HepG2 (cell line): Measurements from ENCODE around the gene IL17C. TPM values are rescaled to one million over a fixed set of nuclear protein-coding genes. Genes with fewer than 3 reads are reported as not detected.
A peak's percentile ranks its signal among the peaks of the same experiment; 100 is the strongest.

Experiments used
- CBX2 ChIP-seq, 2 experiments: fragments of 200-600 bp in 1 of 2; sonication (generic); formaldehyde crosslinking in 1 of 2; IDR thresholded peaks; 2 replicates each; pipeline versions ENCODE4 v1.7.0 to v1.8.1; 2018 to 2022; ENCODE audit warnings: low read depth in 2 of 2, low read length in 1 of 2, mild to moderate bottlenecking in 1 of 2, missing genetic modification reagents in 1 of 2
- GFI1 ChIP-seq: sonication (generic); formaldehyde crosslinking; IDR thresholded peaks from 2 replicates; pipeline ENCODE4 v1.5.0; 2020; ENCODE audit warnings: missing genetic modification reagents, mild to moderate bottlenecking, borderline replicate concordance
- ISX ChIP-seq: sonication (generic); formaldehyde crosslinking; conservative IDR thresholded peaks from 2 replicates; pipeline ENCODE4 v1.5.0; 2020; ENCODE audit warnings: missing genetic modification reagents
- MEIS1 ChIP-seq: sonication (generic); formaldehyde crosslinking; IDR thresholded peaks from 2 replicates; pipeline ENCODE4 v1.9.0; 2021; ENCODE audit warnings: mild to moderate bottlenecking, missing genetic modification reagents, moderate library complexity, borderline replicate concordance
- PHB2 ChIP-seq: fragments of 450-650 bp; IDR thresholded peaks from 2 replicates; pipeline ENCODE4 v1.6.1; 2018; ENCODE audit not compliant: partially characterized antibody
- RARA ChIP-seq: IDR thresholded peaks from 2 replicates; pipeline ENCODE4 v1.6.1; 2016; ENCODE audit warnings: missing genetic modification reagents, missing compliant biosample characterization
- RARG ChIP-seq: sonication (generic); formaldehyde crosslinking; IDR thresholded peaks from 2 replicates; pipeline ENCODE4 v1.4.0; 2020; ENCODE audit warnings: low read depth, mild to moderate bottlenecking, missing genetic modification reagents
- TEAD3 ChIP-seq: optimal IDR thresholded peaks from 2 replicates; pipeline ENCODE3; 2016; ENCODE audit warnings: borderline replicate concordance
- YEATS4 ChIP-seq: sonication (generic); formaldehyde crosslinking; IDR thresholded peaks from 2 replicates; pipeline ENCODE4 v1.4.0; 2020; ENCODE audit warnings: missing genetic modification reagents, borderline replicate concordance
- ZBTB38 ChIP-seq: sonication (generic); formaldehyde crosslinking; IDR thresholded peaks from 2 replicates; pipeline ENCODE4 v1.5.1; 2020; ENCODE audit warnings: mild to moderate bottlenecking, missing genetic modification reagents
- ZIK1 ChIP-seq: sonication (generic); formaldehyde crosslinking; IDR thresholded peaks from 2 replicates; pipeline ENCODE4 v1.5.0; 2020; ENCODE audit warnings: mild to moderate bottlenecking, low read depth, missing genetic modification reagents, borderline replicate concordance
- ZNF337 ChIP-seq: sonication (generic); formaldehyde crosslinking; IDR thresholded peaks from 2 replicates; pipeline ENCODE4 v1.5.1; 2020; ENCODE audit warnings: missing genetic modification reagents, low read depth, mild to moderate bottlenecking, borderline replicate concordance
- ZNF367 ChIP-seq: sonication (generic); formaldehyde crosslinking; IDR thresholded peaks from 2 replicates; pipeline ENCODE4 v1.4.0; 2020; ENCODE audit warnings: missing genetic modification reagents, borderline replicate concordance
- ZNF572 ChIP-seq: sonication (generic); formaldehyde crosslinking; IDR thresholded peaks from 2 replicates; pipeline ENCODE4 v1.5.1; 2020; ENCODE audit warnings: mild to moderate bottlenecking, missing genetic modification reagents
- polyA plus RNA-seq, 8 experiments: library from polyadenylated mRNA; depleted of rRNA in 3 of 8; stranded (reverse) in 7 of 8; unstranded in 1 of 8; fragments of >200 nt; fragmentation: Illumina TruSeq in 4 of 8; extraction: Trizol in 4 of 8; gene quantifications; 2 replicates each; pipeline versions ENCODE4 v1.2.1 to v1.2.3, GENCODE V29; 2011 to 2016; ENCODE audit warnings: low read depth in 4 of 8, missing spikeins in 1 of 8, mixed read lengths in 1 of 8; ENCODE audit not compliant: insufficient read depth in 1 of 8
- total RNA-seq, 5 experiments: library from RNA; depleted of rRNA; stranded (reverse); fragments of >200 nt; fragmentation: Illumina TruSeq; extraction: Trizol; gene quantifications; 2 replicates each; pipeline ENCODE4 v1.2.3, GENCODE V29; 2016; ENCODE audit warnings: low read depth in 1 of 5
- TF ChIP-seq, protein P1 (sequence below): sonication (generic); formaldehyde crosslinking; IDR thresholded peaks from 2 replicates; pipeline ENCODE4 v1.4.0; 2020; ENCODE audit warnings: missing genetic modification reagents
- TF ChIP-seq, protein P2 (sequence below): sonication (generic); formaldehyde crosslinking; IDR thresholded peaks from 2 replicates; pipeline ENCODE4 v1.5.0; 2020; ENCODE audit warnings: mild to moderate bottlenecking, missing genetic modification reagents
- TF ChIP-seq, protein P3 (sequence below): sonication (generic); formaldehyde crosslinking; IDR thresholded peaks from 2 replicates; pipeline ENCODE4 v1.8.0; 2022; ENCODE audit warnings: mild to moderate bottlenecking, missing genetic modification reagents
- TF ChIP-seq, protein P4 (sequence below): sonication (generic); formaldehyde crosslinking; IDR thresholded peaks from 2 replicates; pipeline ENCODE4 v1.4.0; 2020; ENCODE audit warnings: missing genetic modification reagents, borderline replicate concordance

Gene IL17C
- total and polyA plus RNA-seq, 2 of the 13 experiments (the other 11 are each of a cell fraction or from before 2014, with no cell fraction given) = not detected

DNA sequence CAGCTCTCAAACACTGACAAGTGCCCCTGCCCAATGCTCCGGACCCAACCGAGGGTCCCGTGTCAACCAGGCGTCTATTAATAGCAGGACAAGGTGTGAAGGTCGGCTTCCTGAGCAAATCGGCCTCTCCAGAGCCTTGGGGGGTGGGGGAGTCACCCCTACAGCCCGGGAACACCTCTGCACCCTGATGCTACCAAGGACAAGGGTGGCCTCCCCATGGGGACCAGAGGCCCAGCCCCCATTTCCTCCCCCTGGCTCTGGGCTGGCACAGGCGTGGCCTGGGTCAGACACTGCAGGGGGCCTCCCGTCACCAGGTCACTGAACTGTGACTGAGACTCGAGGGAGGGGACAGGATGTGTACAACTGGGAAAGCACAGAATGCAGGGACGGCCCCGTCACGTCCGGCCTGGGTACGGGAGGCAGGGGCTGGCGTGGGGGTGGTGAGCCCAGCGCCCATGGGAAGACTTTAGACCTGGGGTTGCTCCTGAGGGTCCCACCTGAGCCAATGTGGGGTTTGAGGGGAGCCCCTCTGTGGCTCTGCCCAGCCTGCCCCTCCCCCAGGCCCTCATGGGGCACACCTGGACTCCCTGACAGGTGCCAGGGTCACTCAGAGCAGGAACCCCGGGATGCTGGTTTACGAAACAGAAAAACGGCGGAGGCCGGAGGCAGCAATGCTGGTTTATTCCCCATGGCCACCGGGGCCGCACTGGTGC lies 13.1 kb downstream of the IL17C start (continued):
- no peak for TF ChIP-seq CBX2 (IDR thresholded peaks at IDR 0.05; ENCODE audit: low read depth, low read length)
- TF ChIP-seq CBX2 (CRISPR knock-in tag; IDR thresholded peaks at IDR 0.05; ENCODE audit: low read depth) = no peak
- TF ChIP-seq YEATS4 (CRISPR knock-in tag) = no peak
- peak; percentile 97 for TF ChIP-seq ZBTB38 (CRISPR knock-in tag)
- TF ChIP-seq MEIS1 (CRISPR knock-in tag) = peak; percentile 92; the same call in 1 of the 2 replicates
- TF ChIP-seq PHB2 = no peak
- peak; percentile 94 for TF ChIP-seq RARA
- TF ChIP-seq ZIK1 (CRISPR knock-in tag) = peak; percentile 13
- TF ChIP-seq, protein P1, sequence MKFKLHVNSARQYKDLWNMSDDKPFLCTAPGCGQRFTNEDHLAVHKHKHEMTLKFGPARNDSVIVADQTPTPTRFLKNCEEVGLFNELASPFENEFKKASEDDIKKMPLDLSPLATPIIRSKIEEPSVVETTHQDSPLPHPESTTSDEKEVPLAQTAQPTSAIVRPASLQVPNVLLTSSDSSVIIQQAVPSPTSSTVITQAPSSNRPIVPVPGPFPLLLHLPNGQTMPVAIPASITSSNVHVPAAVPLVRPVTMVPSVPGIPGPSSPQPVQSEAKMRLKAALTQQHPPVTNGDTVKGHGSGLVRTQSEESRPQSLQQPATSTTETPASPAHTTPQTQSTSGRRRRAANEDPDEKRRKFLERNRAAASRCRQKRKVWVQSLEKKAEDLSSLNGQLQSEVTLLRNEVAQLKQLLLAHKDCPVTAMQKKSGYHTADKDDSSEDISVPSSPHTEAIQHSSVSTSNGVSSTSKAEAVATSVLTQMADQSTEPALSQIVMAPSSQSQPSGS (CRISPR knock-in tag) = peak; percentile 87
- 0 out of 2 replicates have a peak, but pooled peaks have one; percentile 16 for TF ChIP-seq ZNF367 (CRISPR knock-in tag)
- TF ChIP-seq ZNF572 (CRISPR knock-in tag) = no peak; the same call in 1 of the 2 replicates
- TF ChIP-seq ISX (CRISPR knock-in tag) = no peak
- TF ChIP-seq RARG (CRISPR knock-in tag) = no peak; the same call in 1 of the 2 replicates
- TF ChIP-seq, protein P2, sequence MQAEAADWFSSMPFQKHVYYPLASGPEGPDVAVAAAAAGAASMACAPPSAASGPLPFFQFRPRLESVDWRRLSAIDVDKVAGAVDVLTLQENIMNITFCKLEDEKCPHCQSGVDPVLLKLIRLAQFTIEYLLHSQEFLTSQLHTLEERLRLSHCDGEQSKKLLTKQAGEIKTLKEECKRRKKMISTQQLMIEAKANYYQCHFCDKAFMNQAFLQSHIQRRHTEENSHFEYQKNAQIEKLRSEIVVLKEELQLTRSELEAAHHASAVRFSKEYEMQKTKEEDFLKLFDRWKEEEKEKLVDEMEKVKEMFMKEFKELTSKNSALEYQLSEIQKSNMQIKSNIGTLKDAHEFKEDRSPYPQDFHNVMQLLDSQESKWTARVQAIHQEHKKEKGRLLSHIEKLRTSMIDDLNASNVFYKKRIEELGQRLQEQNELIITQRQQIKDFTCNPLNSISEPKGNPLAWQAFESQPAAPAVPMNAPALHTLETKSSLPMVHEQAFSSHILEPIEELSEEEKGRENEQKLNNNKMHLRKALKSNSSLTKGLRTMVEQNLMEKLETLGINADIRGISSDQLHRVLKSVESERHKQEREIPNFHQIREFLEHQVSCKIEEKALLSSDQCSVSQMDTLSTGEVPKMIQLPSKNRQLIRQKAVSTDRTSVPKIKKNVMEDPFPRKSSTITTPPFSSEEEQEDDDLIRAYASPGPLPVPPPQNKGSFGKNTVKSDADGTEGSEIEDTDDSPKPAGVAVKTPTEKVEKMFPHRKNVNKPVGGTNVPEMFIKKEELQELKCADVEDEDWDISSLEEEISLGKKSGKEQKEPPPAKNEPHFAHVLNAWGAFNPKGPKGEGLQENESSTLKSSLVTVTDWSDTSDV (CRISPR knock-in tag) = no peak
- TF ChIP-seq, protein P3, sequence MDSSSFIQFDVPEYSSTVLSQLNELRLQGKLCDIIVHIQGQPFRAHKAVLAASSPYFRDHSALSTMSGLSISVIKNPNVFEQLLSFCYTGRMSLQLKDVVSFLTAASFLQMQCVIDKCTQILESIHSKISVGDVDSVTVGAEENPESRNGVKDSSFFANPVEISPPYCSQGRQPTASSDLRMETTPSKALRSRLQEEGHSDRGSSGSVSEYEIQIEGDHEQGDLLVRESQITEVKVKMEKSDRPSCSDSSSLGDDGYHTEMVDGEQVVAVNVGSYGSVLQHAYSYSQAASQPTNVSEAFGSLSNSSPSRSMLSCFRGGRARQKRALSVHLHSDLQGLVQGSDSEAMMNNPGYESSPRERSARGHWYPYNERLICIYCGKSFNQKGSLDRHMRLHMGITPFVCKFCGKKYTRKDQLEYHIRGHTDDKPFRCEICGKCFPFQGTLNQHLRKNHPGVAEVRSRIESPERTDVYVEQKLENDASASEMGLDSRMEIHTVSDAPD (CRISPR knock-in tag) = 0 out of 2 replicates have a peak, but pooled peaks have one; percentile 13
- TF ChIP-seq ZNF337 = no peak
- peak; percentile 94 for TF ChIP-seq TEAD3
- TF ChIP-seq, protein P4, sequence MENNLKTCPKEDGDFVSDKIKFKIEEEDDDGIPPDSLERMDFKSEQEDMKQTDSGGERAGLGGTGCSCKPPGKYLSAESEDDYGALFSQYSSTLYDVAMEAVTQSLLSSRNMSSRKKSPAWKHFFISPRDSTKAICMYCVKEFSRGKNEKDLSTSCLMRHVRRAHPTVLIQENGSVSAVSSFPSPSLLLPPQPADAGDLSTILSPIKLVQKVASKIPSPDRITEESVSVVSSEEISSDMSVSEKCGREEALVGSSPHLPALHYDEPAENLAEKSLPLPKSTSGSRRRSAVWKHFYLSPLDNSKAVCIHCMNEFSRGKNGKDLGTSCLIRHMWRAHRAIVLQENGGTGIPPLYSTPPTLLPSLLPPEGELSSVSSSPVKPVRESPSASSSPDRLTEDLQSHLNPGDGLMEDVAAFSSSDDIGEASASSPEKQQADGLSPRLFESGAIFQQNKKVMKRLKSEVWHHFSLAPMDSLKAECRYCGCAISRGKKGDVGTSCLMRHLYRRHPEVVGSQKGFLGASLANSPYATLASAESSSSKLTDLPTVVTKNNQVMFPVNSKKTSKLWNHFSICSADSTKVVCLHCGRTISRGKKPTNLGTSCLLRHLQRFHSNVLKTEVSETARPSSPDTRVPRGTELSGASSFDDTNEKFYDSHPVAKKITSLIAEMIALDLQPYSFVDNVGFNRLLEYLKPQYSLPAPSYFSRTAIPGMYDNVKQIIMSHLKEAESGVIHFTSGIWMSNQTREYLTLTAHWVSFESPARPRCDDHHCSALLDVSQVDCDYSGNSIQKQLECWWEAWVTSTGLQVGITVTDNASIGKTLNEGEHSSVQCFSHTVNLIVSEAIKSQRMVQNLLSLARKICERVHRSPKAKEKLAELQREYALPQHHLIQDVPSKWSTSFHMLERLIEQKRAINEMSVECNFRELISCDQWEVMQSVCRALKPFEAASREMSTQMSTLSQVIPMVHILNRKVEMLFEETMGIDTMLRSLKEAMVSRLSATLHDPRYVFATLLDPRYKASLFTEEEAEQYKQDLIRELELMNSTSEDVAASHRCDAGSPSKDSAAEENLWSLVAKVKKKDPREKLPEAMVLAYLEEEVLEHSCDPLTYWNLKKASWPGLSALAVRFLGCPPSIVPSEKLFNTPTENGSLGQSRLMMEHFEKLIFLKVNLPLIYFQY (CRISPR knock-in tag) = peak; percentile 94
- peak; percentile 78 for TF ChIP-seq GFI1 (CRISPR knock-in tag)
